ENCODE measurements around the gene ZFTA.

DNA sequence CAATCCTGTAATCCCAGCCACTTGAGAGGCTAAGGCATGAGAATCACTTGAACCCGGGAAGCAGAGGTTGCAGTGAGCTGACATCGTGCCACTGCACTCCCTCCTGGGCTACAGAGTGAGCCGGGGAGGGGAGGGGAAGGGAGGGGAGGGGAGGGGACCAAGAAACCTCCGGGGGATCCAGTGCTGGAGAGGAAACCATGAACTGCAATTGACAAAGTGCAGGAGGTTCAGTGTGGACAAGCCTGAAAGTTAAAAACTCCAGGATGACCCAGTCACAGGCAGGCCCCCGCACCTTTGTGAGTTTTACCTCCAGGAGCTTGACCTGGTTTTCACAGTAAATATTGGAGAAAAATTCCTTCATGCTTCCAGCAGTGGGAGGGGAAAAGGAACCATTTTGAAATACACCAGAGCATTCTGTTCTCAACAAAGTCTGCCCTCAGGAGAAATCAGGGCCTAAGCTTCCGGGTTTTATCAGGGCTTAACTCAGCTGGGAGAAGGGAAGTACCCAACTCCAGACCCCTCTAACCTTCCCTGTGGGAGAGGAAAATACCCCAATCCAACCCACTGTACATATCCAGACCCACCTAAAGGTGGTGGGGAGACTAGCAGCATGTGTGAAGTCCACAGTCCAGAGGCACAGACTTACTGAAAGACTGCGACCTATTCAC is 15.5 kb upstream of the ZFTA start:
- no peak for TF ChIP-seq CHD4 (IDR thresholded peaks at IDR 0.05; ENCODE audit: borderline replicate concordance)
- no peak for TF ChIP-seq HOXA7 (CRISPR knock-in tag; IDR thresholded peaks at IDR 0.05)
- TF ChIP-seq POLR2A (IDR thresholded peaks at IDR 0.05; ENCODE audit: low read length), result no peak
- no peak for TF ChIP-seq RAD21 (conservative IDR thresholded peaks at IDR 0.05 in 1 of 2, IDR thresholded peaks at IDR 0.05 in 1 of 2)
